H9 (cell line): ENCODE measurements around the gene ADGRL2. TPM values are rescaled to one million over a fixed set of nuclear protein-coding genes. Genes with fewer than 3 reads are reported as not detected.

Experiments used
- DNase-seq: peaks from one replicate; pipeline ENCODE4 v3.0.0-alpha.2; 2017
- H2AFZ ChIP-seq: one replicate; pipeline ENCODE4 v1.6.1; 2013; ENCODE audit warnings: mild to moderate bottlenecking, low read length, control low read depth, moderate library complexity
- H2AK5ac ChIP-seq: 2 replicates; pipeline ENCODE4 v1.6.1; 2013; ENCODE audit warnings: low read length, control low read depth, mixed read lengths; ENCODE audit not compliant: insufficient read length
- H2BK120ac ChIP-seq: one replicate; pipeline ENCODE4 v1.6.1; 2013; ENCODE audit warnings: low read depth, mild to moderate bottlenecking, low read length, control low read depth, inconsistent platforms; ENCODE audit not compliant: poor library complexity, severe bottlenecking
- H2BK12ac ChIP-seq: 2 replicates; pipeline ENCODE4 v1.6.1; 2013; ENCODE audit warnings: low read length, control low read depth, mixed read lengths, low read depth; ENCODE audit not compliant: insufficient read length
- H2BK15ac ChIP-seq: 2 replicates; pipeline ENCODE4 v1.6.1; 2013; ENCODE audit warnings: low read depth, low read length, control low read depth
- H2BK20ac ChIP-seq: one replicate; pipeline ENCODE4 v1.6.1; 2013; ENCODE audit warnings: low read depth, mild to moderate bottlenecking, low read length, control low read depth, inconsistent platforms; ENCODE audit not compliant: poor library complexity, severe bottlenecking
- H2BK5ac ChIP-seq: 2 replicates; pipeline ENCODE4 v1.6.1; 2013; ENCODE audit warnings: low read length, control low read depth, mixed read lengths; ENCODE audit not compliant: insufficient read length
- H3K14ac ChIP-seq: 2 replicates; pipeline ENCODE4 v1.6.1; 2013; ENCODE audit warnings: low read length, control low read depth; ENCODE audit not compliant: insufficient read depth
- H3K18ac ChIP-seq: 2 replicates; pipeline ENCODE4 v1.6.1; 2013; ENCODE audit warnings: low read depth, mild to moderate bottlenecking, mixed read lengths, low read length, control low read depth; ENCODE audit not compliant: insufficient read length
- H3K23ac ChIP-seq: 2 replicates; pipeline ENCODE4 v1.6.1; 2013; ENCODE audit warnings: low read length, control low read depth, mixed read lengths, low read depth; ENCODE audit not compliant: insufficient read length
- H3K23me2 ChIP-seq: 2 replicates; pipeline ENCODE4 v1.6.1; 2013; ENCODE audit warnings: low read depth, mild to moderate bottlenecking, mixed read lengths, low read length, control low read depth; ENCODE audit not compliant: insufficient read length, poor library complexity, severe bottlenecking
- H3K27ac ChIP-seq: 2 replicates; pipeline ENCODE4 v1.5.1; 2013; ENCODE audit warnings: low read length, control low read depth, mixed read lengths, low read depth; ENCODE audit not compliant: insufficient read length
- H3K27me3 ChIP-seq: 2 replicates; pipeline ENCODE4 v1.6.1; 2013; ENCODE audit warnings: low read length, control low read depth, inconsistent platforms; ENCODE audit not compliant: insufficient read depth
- H3K4ac ChIP-seq: 2 replicates; pipeline ENCODE4 v1.6.1; 2013; ENCODE audit warnings: low read depth, mild to moderate bottlenecking, control low read depth, inconsistent platforms, low read length, moderate library complexity
- H3K4me1 ChIP-seq: 2 replicates; pipeline ENCODE4 v1.6.1; 2013; ENCODE audit warnings: low read length, control low read depth, inconsistent platforms; ENCODE audit not compliant: insufficient read depth
- H3K4me2 ChIP-seq: 2 replicates; pipeline ENCODE4 v1.6.1; 2013; ENCODE audit warnings: low read length, control low read depth, mixed read lengths; ENCODE audit not compliant: insufficient read length, insufficient read depth
- H3K56ac ChIP-seq: 2 replicates; pipeline ENCODE4 v1.6.1; 2013; ENCODE audit warnings: low read depth, mild to moderate bottlenecking, mixed read lengths, low read length, control low read depth; ENCODE audit not compliant: insufficient read length
- H3K79me1 ChIP-seq: 2 replicates; pipeline ENCODE4 v1.6.1; 2013; ENCODE audit warnings: low read depth, mild to moderate bottlenecking, moderate library complexity, low read length, control low read depth, inconsistent platforms; ENCODE audit not compliant: insufficient read depth, poor library complexity, severe bottlenecking
- H3K79me2 ChIP-seq: 2 replicates; pipeline ENCODE4 v1.6.1; 2013; ENCODE audit warnings: low read length, control low read depth, inconsistent platforms; ENCODE audit not compliant: insufficient read depth
- H3K9ac ChIP-seq: 2 replicates; pipeline ENCODE4 v1.6.1; 2013; ENCODE audit warnings: low read length, control low read depth, mixed read lengths; ENCODE audit not compliant: insufficient read length; ENCODE audit errors: extremely low read depth
- H3K9me3 ChIP-seq: one replicate; pipeline ENCODE4 v1.6.1; 2013; ENCODE audit warnings: low read depth, low read length, inconsistent platforms; ENCODE audit not compliant: control insufficient read depth
- H3T11ph ChIP-seq: one replicate; pipeline ENCODE4 v1.6.1; 2013; ENCODE audit warnings: mild to moderate bottlenecking, low read length, control low read depth, inconsistent platforms
- H4K20me1 ChIP-seq: one replicate; pipeline ENCODE4 v1.6.1; 2013; ENCODE audit not compliant: control insufficient read depth, insufficient read length, insufficient read depth
- H4K5ac ChIP-seq: 2 replicates; pipeline ENCODE4 v1.6.1; 2013; ENCODE audit warnings: low read depth, mild to moderate bottlenecking, mixed read lengths, low read length, control low read depth; ENCODE audit not compliant: insufficient read length
- H4K8ac ChIP-seq: replicated peaks from 2 replicates; pipeline ENCODE4 v1.6.1; 2013; ENCODE audit warnings: low read length, control low read depth, mixed read lengths, low read depth; ENCODE audit not compliant: insufficient read length
- H4K91ac ChIP-seq: 2 replicates; pipeline ENCODE4 v1.6.1; 2013; ENCODE audit warnings: low read depth, mild to moderate bottlenecking, moderate library complexity, mixed read lengths, low read length, control low read depth; ENCODE audit not compliant: insufficient read length
- H3K27ac Mint-ChIP-seq, 3 experiments: 2 replicates in 2 of 3; 3 replicates in 1 of 3; pipeline ENCODE4 v1.8.0; 2020 to 2021; ENCODE audit warnings: mixed read lengths in 3 of 3, mild to moderate bottlenecking in 1 of 3, moderate library complexity in 1 of 3
- H3K27me3 Mint-ChIP-seq: 2 replicates; pipeline ENCODE4 v1.8.0; 2021; ENCODE audit warnings: low read depth, mild to moderate bottlenecking, moderate library complexity, mixed read lengths
- H3K36me3 Mint-ChIP-seq, 3 experiments: 2 replicates in 2 of 3; 3 replicates in 1 of 3; pipeline ENCODE4 v1.8.0; 2020 to 2021; ENCODE audit warnings: low read depth in 3 of 3, mixed read lengths in 3 of 3; ENCODE audit not compliant: insufficient read depth in 1 of 3
- H3K4me1 Mint-ChIP-seq, 2 experiments: 2 replicates each; pipeline ENCODE4 v1.8.0; 2020; ENCODE audit warnings: mixed read lengths in 2 of 2
- H3K4me3 Mint-ChIP-seq, 2 experiments: 2 replicates in 1 of 2; 3 replicates in 1 of 2; pipeline ENCODE4 v1.8.0; 2020 to 2021; ENCODE audit warnings: mild to moderate bottlenecking in 2 of 2, mixed read lengths in 2 of 2, moderate library complexity in 1 of 2
- H3K9me3 Mint-ChIP-seq, 2 experiments: 2 replicates in 1 of 2; 3 replicates in 1 of 2; pipeline ENCODE4 v1.8.0; 2020; ENCODE audit warnings: mild to moderate bottlenecking in 2 of 2, mixed read lengths in 2 of 2, moderate library complexity in 1 of 2
- WGBS: extraction: QIAGEN DNeasy Blood & Tissue Kit; methylation state at CpG from one replicate; pipeline ENCODE4 v1.1.7; 2013; ENCODE audit warnings: missing lambda C conversion rate, low lambda C conversion rate, mixed read lengths; ENCODE audit not compliant: insufficient read length; ENCODE audit errors: extremely low coverage; 5-methylcytosine and 5-hydroxymethylcytosine counted together
- total RNA-seq: library from RNA; stranded (reverse); gene quantifications from 2 replicates; pipeline ENCODE4 v1.2.1, GENCODE V29; 2021
- TF ChIP-seq, protein P1 (sequence below): fragments of 200-600 bp; sonication (generic); conservative IDR thresholded peaks from 3 replicates; pipeline ENCODE4 v1.8.0; 2021; ENCODE audit warnings: antibody characterized with exemption, mild to moderate bottlenecking

ADGRL2 gene
- total RNA-seq, 1 experiment from 2014 or later = 119 TPM

GRCh38 chr1:81824759-81825158 lies 24.0 kb downstream of the ADGRL2 start:
- Mint-ChIP-seq H3K9me3 (no peaks in the 10 kb centered on the region; a peak in 1 of 5 replicates), H3K27ac (peak overlapping the region; percentile 72 to 94 (median 83); a peak in 6 of 7 replicates)

More at GRCh38 chr1:81824759-81825158, 24.0 kb downstream of the ADGRL2 start:
- H2BK15ac ChIP-seq = no peak overlapping the region
- no peak overlapping the region for H4K5ac ChIP-seq
- H3K27me3 ChIP-seq = no peaks in the 10 kb centered on the region
- no peak overlapping the region for H3K23ac ChIP-seq
- no peak overlapping the region for H3K18ac ChIP-seq
- no peaks in the 10 kb centered on the region for H3K9me3 ChIP-seq
- no peaks in the 10 kb centered on the region for H3K23me2 ChIP-seq
- H3T11ph ChIP-seq = no peak overlapping the region
- no peak for DNase-seq
- peaks cover 11% of the 10 kb centered on the region; the same call in 1 of the 2 replicates for H3K79me2 ChIP-seq
- H2BK12ac ChIP-seq = no peak overlapping the region
- H3K4me1 ChIP-seq = peaks cover 2% of the 10 kb centered on the region
- H3K79me1 ChIP-seq = peaks cover 8% of the 10 kb centered on the region
- no peak overlapping the region for H3K14ac ChIP-seq
- H2BK20ac ChIP-seq = no peak overlapping the region
- no peak overlapping the region for H3K4ac ChIP-seq
- H2BK120ac ChIP-seq = no peak overlapping the region
- H4K91ac ChIP-seq = no peak overlapping the region
- H2AFZ ChIP-seq = no peak overlapping the region
- H3K9ac ChIP-seq = no peak overlapping the region
- TF ChIP-seq, protein P1, sequence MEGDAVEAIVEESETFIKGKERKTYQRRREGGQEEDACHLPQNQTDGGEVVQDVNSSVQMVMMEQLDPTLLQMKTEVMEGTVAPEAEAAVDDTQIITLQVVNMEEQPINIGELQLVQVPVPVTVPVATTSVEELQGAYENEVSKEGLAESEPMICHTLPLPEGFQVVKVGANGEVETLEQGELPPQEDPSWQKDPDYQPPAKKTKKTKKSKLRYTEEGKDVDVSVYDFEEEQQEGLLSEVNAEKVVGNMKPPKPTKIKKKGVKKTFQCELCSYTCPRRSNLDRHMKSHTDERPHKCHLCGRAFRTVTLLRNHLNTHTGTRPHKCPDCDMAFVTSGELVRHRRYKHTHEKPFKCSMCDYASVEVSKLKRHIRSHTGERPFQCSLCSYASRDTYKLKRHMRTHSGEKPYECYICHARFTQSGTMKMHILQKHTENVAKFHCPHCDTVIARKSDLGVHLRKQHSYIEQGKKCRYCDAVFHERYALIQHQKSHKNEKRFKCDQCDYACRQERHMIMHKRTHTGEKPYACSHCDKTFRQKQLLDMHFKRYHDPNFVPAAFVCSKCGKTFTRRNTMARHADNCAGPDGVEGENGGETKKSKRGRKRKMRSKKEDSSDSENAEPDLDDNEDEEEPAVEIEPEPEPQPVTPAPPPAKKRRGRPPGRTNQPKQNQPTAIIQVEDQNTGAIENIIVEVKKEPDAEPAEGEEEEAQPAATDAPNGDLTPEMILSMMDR = no peak
- no peak overlapping the region for H4K8ac ChIP-seq
- Mint-ChIP-seq H3K4me3 (no peak overlapping the region), H3K27me3 (no peaks in the 10 kb centered on the region), H3K36me3 (no peaks in the 10 kb centered on the region), H3K4me1 (peaks cover 40 to 50% of the 10 kb centered on the region in 2 experiments)
- no peaks in the 10 kb centered on the region for H4K20me1 ChIP-seq
- no peak overlapping the region for H2AK5ac ChIP-seq
- H3K4me2 ChIP-seq = no peak overlapping the region
- no peak overlapping the region for H3K56ac ChIP-seq
- H2BK5ac ChIP-seq = no peak overlapping the region
- WGBS = no CpG with 5 or more reads among the region's 4 CpGs
- no peak overlapping the region for H3K27ac ChIP-seq
